ENCODE results near the gene MYL12A.
A peak's percentile ranks its signal among the peaks of the same experiment; 100 is the strongest.
"Not testable (repeated sequence)": the region's sequence is repeated elsewhere in the genome, so short reads cannot be mapped to it uniquely, and the experiment has no call there.

Gene MYL12A

DNA sequence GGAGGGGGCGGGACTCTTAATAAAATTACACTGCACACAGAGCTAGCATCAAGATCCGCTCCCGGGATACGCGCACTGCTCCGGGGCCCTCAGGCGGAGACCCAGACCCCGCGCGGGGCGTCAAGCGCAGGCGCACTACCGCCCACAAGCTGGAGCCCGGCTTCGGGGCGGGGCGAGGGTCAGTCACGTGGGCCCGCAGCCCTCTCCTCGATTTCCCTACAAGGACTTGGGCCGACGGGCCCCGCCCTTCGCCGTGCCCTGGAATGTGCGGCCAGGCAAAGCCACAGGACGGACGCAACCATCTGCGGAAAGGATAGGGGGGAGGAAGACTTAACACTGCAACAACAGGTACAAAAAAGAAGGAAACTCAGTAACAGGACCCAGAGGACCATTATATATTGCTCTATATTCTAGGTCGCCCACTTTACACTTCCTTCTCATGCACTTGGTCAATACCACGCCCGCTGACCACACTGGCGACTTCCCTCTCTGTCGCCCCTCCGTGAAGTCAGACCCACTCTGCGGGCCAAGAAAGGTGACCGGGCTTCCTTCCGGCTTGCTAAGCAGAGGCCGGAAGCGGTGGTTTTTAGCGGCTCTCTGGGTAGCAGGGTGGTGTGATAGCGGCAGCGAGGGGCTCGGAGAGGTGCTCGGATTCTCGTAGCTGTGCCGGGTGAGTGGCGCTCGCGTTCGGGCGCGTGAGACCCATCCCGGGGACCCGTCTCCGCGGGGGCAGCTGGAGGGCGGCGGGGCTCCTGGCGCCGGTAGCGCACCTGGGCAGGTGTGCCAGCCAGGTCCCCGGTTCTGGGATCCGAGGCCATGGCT is at the start of gene MYL12A:
Gene MYL12A (plus strand): TSS at position 562 of the 822 bp plus-strand sequence. CDS start 5,447 bp downstream, outside the sequence.
- peak; percentile 99 for DNase-seq

DNA sequence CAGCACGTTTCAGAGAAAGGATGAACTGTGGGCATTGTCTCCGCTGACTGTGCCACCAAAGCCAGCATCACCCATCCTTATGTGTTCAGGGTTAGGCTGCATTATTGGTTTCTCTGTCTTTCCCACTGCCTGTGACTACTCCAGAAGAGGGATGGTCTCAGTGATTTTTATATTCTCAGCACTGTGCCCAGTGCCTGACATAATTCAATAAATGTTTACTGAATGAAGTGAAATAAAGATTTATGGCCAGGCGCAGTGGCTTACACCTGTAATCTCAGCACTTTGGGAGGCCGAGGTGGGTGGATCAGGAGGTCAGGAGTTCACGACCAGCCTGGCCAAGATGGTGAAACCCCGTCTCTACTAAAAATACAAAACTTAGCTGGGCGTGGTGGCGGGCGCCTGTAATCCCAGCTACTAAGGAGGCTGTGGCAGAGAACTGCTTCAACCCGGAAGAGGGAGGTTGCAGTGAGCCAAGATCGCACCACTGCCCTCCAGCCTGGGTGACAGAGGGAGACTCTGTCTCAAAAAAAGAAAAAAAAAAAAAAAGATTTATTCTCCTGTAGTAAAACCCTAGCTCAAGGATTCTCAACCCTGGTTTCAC is 49.2 kb upstream of the MYL12A start:
- DNase-seq, result not testable (repeated sequence)

DNA sequence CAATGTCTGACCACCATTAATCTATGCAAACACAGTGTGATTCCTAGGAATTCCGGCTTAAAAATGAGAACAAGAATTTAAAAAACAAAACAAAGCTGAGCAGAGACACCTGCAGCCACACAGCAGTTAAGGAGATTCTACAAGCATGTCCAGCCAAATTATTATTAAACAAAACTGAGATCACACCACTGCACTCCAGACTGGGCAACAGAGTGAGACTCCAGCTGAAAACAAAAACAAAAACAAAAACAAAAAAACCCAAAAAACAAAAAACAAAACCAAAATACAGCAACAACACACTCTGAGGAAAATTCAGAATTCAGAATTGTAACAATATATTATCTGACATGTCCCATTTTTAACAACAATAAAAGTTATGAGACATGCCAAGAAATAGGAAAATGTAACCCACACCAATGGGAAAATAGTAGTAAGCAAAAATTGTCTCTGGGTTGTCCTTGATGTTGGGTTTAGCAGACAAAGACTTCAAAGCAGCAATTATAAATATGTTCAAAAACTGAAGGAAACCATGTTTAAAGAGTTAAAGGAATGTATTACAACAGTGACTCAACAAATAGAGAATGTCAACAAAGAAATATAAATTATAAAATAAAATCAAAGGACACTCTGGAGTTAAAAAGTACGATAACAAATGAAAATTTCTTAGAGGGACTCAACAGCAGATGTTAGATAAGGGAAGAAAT is 47.5 kb upstream of the MYL12A start:
- no peak for DNase-seq

- DNase-seq, result no peak
These were observed 42.4 kb upstream of the MYL12A start for GRCh38 chr18:3205239-3205638.

GRCh38 chr18:3207565-3207964 is 40.0 kb upstream of the MYL12A start:
- DNase-seq, result no peak

GRCh38 chr18:3209859-3210569 is 37.6 kb upstream of the MYL12A start:
- no peak for DNase-seq

- no peak for DNase-seq
These were observed 36.2 kb upstream of the MYL12A start for GRCh38 chr18:3211236-3211992.

- DNase-seq, result no peak
These were observed 34.9 kb upstream of the MYL12A start for GRCh38 chr18:3212657-3213056.

DNA sequence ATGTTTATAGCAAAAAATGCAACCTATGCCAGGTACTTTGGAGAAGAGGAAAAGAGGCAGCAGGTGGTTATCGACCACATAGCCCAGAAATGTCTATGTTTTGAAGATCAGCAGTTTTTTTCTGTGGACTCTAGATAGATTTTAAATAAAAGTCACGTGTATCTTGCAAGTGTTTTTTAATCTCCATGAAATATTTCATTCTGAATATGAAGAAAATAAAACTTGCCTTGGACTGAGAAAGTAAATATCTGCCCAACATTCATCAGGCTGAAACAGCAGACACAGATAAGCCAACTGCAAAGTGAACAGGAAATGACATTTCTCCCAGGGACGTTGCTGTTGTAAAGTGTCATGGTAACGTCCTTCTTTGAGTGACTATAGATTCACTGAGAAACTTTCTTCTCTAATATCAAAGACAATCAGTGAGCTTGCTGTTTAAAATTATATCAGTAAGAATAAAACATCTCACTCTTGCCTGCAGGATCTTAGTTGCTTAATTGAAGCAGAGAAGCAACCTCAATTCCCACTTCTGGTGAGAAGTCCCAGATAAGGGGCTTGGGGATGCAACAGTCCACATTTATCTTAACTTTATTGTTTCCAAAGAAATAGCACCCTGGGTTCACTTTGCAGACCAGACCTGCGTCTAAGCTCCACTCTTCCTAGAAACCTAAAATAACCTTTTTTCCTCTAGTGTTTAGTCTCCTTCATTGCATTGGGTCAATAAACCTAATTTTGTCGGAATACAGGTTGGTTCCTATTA is 34.1 kb upstream of the MYL12A start:
- DNase-seq, result no peak

- no peak for DNase-seq
These were observed 32.6 kb upstream of the MYL12A start for GRCh38 chr18:3214855-3215637.

GRCh38 chr18:3216987-3217386 is 30.6 kb upstream of the MYL12A start:
- no peak for DNase-seq

DNA sequence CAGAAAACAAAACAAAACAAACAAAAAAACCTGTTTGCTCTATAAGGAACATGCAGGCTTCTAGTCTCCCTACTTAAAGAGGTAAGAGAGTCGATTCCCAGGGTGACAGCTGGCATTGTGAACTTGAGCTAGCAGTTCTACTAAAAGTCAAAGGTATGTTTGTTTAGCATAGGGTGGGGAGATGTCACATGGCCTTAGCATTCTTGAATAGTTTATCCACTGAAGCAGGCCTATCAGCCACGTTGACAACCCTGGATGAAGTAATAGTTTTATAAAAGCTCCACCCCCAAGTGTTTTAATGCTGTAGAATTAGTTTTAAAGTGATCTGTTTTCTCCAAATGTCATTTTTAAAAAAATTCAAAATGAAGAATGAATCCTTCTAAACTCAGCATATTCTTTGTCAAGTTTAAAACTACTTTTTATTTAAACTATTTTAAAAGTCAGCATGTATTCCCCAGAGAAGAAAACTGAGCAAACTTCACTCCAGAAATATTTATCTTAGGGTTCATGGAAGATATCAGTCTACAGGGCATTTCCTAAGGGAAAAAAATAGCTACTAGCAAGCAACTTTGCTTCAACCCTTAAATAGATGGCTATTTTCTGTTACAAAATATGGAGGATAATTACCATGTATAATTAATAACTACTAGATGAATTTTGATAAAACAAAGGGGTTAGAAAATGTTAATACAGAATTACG is 29.5 kb upstream of the MYL12A start:
- DNase-seq, result no peak

DNA sequence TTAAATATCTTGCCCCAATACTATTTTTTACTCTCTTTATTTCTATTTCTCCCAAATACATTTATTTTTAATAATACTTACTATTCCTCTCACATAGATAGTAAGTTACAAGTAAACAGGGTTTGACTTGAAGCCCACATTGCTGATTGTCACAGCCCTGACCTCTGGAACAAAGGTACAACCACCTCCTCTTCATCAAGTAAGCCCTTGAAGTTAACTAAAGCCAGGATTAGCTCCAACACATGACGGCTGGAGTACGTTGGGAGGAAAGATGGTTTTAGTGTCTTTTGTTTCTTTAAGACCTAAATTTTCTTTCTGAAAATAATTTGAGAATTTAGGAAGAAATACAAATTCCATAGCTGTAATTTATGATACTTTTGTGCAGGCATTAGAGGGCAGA is 28.8 kb upstream of the MYL12A start:
- DNase-seq, result no peak

DNA sequence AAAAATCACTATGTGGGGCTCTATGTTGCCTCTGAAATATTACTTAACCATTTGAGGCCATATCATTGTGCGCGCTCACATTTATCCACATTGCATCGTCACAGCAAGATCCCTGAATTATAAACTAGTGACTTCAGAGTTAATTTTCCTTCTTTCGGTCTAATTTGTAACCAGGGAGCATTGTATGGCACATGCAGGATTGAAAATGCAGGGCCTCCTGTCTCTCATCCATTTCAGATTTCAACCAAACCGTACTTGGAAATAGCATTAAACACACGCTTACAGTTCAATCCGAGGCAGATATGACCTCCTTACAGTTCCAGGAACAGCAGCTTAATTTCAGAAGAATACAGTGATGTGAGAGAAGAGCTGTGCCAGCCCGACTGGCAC is 28.4 kb upstream of the MYL12A start:
- no peak for DNase-seq

- DNase-seq, result no peak
These were observed 27.8 kb upstream of the MYL12A start, which contains the start of gene MYOM1 for GRCh38 chr18:3219631-3220335. TSS of gene MYOM1 (minus strand) at chr18:3219968. CDS start at chr18:3215223, 4,745 bp downstream.

DNA sequence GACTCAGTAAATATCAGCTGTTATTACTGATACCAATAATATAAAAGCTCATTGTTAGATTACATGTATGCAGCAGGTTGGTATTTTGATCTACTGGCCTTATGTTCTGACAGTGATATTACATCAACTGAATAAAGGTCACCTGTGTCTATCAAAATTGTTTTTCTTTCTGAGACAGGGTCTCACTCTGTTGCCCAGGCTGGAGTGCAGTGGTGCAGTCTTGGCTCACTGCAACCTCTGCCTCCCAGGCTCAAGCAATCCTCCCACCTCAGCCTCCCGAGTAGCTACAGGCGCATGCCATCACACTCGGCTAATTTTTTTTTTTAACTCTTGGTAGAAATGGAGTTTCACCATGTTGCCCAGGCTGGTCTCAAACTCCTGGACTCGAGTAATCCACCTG is 26.7 kb upstream of the MYL12A start:
- not testable (repeated sequence) for DNase-seq

DNA sequence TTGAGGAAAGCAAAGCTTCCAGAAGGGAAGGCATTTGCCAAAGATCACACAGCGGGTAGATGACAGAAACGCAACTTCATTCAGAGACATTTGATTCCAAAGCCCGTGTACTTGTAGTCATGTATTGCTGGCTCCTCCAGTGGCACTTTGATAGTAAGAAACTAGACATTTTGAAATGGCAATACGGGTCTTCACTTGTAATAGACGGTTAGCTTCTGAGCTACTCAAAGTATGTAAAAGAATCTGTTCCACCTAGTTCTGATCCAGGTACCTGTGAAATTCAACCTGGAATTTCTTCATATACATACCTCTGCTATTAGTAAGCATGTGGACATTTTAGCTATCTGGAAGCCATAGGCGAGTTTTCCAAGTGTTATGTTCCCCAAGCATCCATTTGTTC is 26.1 kb upstream of the MYL12A start:
- no peak for DNase-seq

DNA sequence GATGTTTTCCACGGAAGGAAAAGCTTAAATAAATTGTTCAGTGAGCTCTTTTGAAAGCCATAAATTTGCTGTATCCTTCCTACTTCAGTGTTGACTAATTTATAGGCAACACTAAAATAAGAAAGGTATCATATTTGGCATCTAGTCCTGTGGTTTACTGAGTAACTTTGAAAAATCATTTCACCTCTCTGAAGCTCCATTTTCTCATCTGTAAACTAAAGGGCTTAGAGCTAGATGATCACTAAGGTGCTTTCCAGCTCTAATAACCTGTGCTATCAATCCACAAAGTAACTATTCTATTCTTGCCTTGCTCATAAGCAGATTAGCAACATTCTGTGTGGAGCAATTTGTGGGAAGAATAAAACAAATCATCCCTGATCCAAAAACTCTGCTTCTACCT is 24.2 kb upstream of the MYL12A start:
- DNase-seq, result no peak

GRCh38 chr18:3224223-3224622 is 23.4 kb upstream of the MYL12A start:
- no peak for DNase-seq
